SU-DHL-6 (cell line): ENCODE measurements around the gene ACVR1.

Experiments
- H2AFZ ChIP-seq: fragments of 200-600 bp; sonication (generic); 2 replicates; pipeline ENCODE4 v1.6.1; 2014; ENCODE audit warnings: low read depth, mild to moderate bottlenecking, moderate library complexity, mixed read lengths, antibody characterized with exemption, low read length; ENCODE audit not compliant: severe bottlenecking
- H3F3A ChIP-seq: fragments of 200-600 bp; shearing (Covaris generic); 2 replicates; pipeline ENCODE4 v1.6.0; 2016; ENCODE audit warnings: antibody characterized with exemption, mild to moderate bottlenecking; ENCODE audit not compliant: insufficient read depth
- H3K27ac ChIP-seq: fragments of 200-600 bp; sonication (generic); 2 replicates; pipeline ENCODE4 v1.5.1; 2016; ENCODE audit warnings: low read depth, mild to moderate bottlenecking, low read length, moderate library complexity, mixed read lengths
- H3K27me3 ChIP-seq: fragments of 200-600 bp; sonication (generic), shearing (Covaris generic); 2 replicates; pipeline ENCODE4 v1.6.0; 2014; ENCODE audit warnings: mild to moderate bottlenecking, low read length
- H3K36me3 ChIP-seq: fragments of 200-600 bp; sonication (generic); 2 replicates; pipeline ENCODE4 v1.6.1; 2014; ENCODE audit warnings: mild to moderate bottlenecking, low read length, mixed read lengths
- H3K4me2 ChIP-seq: fragments of 300-600, 200-600 bp; shearing (Covaris generic), sonication (generic); 2 replicates; pipeline ENCODE4 v1.6.0; 2014; ENCODE audit warnings: low read length, low read depth, mild to moderate bottlenecking; ENCODE audit not compliant: poor library complexity, severe bottlenecking
- H3K4me3 ChIP-seq: fragments of 200-600 bp; sonication (generic); 2 replicates; pipeline ENCODE4 v1.5.1; 2014; ENCODE audit warnings: antibody characterized with exemption, low read length, mild to moderate bottlenecking, mixed read lengths; ENCODE audit not compliant: insufficient read depth, poor library complexity, severe bottlenecking
- H3K79me2 ChIP-seq: fragments of 200-600 bp; sonication (generic); 2 replicates; pipeline ENCODE4 v1.6.1; 2014; ENCODE audit warnings: mild to moderate bottlenecking, low read length, moderate library complexity; ENCODE audit not compliant: insufficient read depth
- H3K9ac ChIP-seq: fragments of 200-600 bp; sonication (generic); 2 replicates; pipeline ENCODE4 v1.7.0; 2014; ENCODE audit warnings: mild to moderate bottlenecking, low read length
- H3K9me2 ChIP-seq: fragments of 200-600 bp; sonication (generic); replicated peaks from 2 replicates; pipeline ENCODE4 v1.6.1; 2014; ENCODE audit warnings: low read length; ENCODE audit not compliant: insufficient read depth
- H3K9me3 ChIP-seq: fragments of 200-600 bp; sonication (generic); 2 replicates; pipeline ENCODE4 v1.6.1; 2014; ENCODE audit warnings: low read length, mixed read lengths; ENCODE audit not compliant: insufficient read depth
- H4K20me1 ChIP-seq: fragments of 200-600 bp; sonication (generic); 2 replicates; pipeline ENCODE4 v1.6.1; 2014; ENCODE audit warnings: low read depth, mild to moderate bottlenecking, antibody characterized with exemption, low read length, moderate library complexity, mixed read lengths
- EZH2phosphoT487 ChIP-seq: fragments of 200-600 bp; sonication (generic), shearing (Covaris generic); conservative IDR thresholded peaks from 2 replicates; pipeline ENCODE4 v1.6.1; 2018; ENCODE audit warnings: mild to moderate bottlenecking, antibody characterized with exemption, low read length, moderate library complexity, mixed read lengths
- TF ChIP-seq, protein P1 (sequence below): fragments of 200-600 bp; sonication (generic); IDR thresholded peaks from one replicate; pipeline ENCODE4 v1.5.1; 2017; ENCODE audit warnings: antibody characterized with exemption, mild to moderate bottlenecking, low read length, moderate library complexity; ENCODE audit not compliant: insufficient read depth, poor library complexity, severe bottlenecking

The ACVR1 gene

DNA sequence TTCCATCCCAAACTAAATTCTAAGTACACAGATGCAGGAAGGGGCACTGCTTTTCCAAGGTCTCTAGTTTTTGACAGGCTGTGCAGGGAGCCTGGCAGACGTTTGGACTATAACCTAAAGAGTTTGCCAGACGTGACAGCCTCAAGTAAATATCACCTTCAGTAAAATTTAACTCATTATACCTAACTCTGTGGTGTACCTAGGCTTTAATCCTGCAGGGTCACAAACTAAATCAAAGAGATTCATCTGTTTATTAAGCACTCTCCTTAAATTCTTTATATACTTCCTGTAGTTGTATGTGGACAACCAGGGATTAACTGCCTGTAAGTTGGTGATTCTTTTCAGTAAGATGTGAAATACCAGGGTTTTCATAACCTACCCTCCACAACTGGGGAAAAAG lies 92.9 kb downstream of the ACVR1 start:
- no peaks in the 10 kb centered on the region for H3K9me2 ChIP-seq
- H3K9ac ChIP-seq: no peak overlapping the region
- no peak overlapping the region for H3K4me3 ChIP-seq
- no peaks in the 10 kb centered on the region for H3K36me3 ChIP-seq
- H4K20me1 ChIP-seq: no peaks in the 10 kb centered on the region
- no peaks in the 10 kb centered on the region for H3K79me2 ChIP-seq
- no peak overlapping the region for H3K27ac ChIP-seq
- H3F3A ChIP-seq: no peaks in the 10 kb centered on the region
- H2AFZ ChIP-seq: no peak overlapping the region
- no peaks in the 10 kb centered on the region for H3K27me3 ChIP-seq
- no peaks in the 10 kb centered on the region for H3K9me3 ChIP-seq
- TF ChIP-seq, protein P1, sequence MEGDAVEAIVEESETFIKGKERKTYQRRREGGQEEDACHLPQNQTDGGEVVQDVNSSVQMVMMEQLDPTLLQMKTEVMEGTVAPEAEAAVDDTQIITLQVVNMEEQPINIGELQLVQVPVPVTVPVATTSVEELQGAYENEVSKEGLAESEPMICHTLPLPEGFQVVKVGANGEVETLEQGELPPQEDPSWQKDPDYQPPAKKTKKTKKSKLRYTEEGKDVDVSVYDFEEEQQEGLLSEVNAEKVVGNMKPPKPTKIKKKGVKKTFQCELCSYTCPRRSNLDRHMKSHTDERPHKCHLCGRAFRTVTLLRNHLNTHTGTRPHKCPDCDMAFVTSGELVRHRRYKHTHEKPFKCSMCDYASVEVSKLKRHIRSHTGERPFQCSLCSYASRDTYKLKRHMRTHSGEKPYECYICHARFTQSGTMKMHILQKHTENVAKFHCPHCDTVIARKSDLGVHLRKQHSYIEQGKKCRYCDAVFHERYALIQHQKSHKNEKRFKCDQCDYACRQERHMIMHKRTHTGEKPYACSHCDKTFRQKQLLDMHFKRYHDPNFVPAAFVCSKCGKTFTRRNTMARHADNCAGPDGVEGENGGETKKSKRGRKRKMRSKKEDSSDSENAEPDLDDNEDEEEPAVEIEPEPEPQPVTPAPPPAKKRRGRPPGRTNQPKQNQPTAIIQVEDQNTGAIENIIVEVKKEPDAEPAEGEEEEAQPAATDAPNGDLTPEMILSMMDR: no peak
- no peak overlapping the region for H3K4me2 ChIP-seq

DNA sequence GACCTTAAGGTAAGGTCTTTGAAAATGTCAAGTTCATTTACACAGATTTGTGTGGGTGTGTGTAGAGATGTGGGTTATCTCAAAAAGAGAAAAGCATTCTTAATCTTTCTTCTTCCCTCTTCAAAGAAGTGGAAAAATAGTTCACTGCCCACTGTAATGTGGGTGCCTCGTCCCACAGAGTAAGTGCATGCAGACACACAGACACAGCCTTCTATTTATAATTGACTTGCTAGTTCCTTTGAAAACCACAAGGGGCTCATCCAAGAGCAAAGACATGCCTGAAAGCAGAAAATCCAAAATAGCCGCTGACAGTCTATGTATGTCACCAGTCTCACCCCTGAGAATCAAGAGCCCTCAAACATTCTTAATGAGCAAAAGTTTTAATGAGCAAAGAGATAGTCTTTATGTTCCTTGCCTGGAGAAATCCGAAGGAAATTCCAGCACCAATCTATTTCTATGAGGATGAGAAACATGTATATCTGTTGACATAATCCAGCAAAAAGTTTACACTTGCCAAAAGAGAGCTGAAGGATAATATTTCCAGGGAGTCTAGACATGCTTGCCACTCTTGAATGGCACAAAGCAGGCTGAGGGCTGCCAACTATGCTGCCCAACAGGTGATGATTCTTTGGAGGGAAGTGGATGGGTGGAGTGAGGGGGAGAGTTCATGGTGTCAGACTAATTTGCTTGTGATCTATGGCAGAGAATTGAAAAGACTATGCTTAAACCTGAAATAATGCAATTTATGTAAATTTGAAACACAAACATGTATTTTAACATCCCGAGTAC lies 93.9 kb downstream of the ACVR1 start:
- Histone ChIP-seq H3F3A (no peaks in the 10 kb centered on the region), H3K9me2 (no peaks in the 10 kb centered on the region), H3K36me3 (no peaks in the 10 kb centered on the region), H3K27ac (no peak overlapping the region), H3K27me3 (no peaks in the 10 kb centered on the region), H2AFZ (no peak overlapping the region), H3K4me2 (no peak overlapping the region), H3K4me3 (no peak overlapping the region), H3K9ac (no peak overlapping the region), H4K20me1 (no peaks in the 10 kb centered on the region), H3K9me3 (no peaks in the 10 kb centered on the region), H3K79me2 (no peaks in the 10 kb centered on the region)
- no peak for TF ChIP-seq EZH2phosphoT487
- TF ChIP-seq, protein P1: no peak

DNA sequence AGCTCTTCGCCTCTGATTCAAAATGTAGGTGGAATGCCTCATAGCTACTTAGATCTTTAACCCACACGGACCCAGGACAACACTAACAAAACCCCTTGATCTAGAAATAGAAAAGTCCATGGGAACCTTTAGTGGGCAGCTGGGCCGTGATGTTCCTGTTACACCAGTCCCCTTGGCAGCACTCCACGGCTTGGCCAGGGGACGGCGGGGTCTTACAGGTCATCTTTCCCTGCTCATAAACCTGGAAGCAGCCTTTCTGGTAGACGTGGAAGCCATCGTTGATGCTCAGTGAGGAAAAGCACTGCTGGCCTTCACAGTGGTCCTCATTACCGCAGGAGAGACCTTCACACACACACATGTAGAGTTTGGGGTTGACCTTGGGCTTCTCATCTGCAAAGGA lies 95.9 kb downstream of the ACVR1 start:
- Histone ChIP-seq H3K9me3 (no peaks in the 10 kb centered on the region), H3K4me2 (no peak overlapping the region), H3K36me3 (no peaks in the 10 kb centered on the region), H3K27ac (no peak overlapping the region), H3F3A (no peaks in the 10 kb centered on the region), H3K27me3 (no peaks in the 10 kb centered on the region), H3K9me2 (no peaks in the 10 kb centered on the region), H3K9ac (no peak overlapping the region), H3K4me3 (no peak overlapping the region), H4K20me1 (no peaks in the 10 kb centered on the region), H3K79me2 (no peaks in the 10 kb centered on the region), H2AFZ (no peak overlapping the region)
- TF ChIP-seq, protein P1: no peak
- no peak for TF ChIP-seq EZH2phosphoT487
